Neural progenitor cell (in vitro differentiated cells): ENCODE measurements around the gene MKNK1.

Experiments
- CTCF ChIP-seq: fragments of 200-600 bp; sonication (generic); IDR thresholded peaks from 2 replicates; pipeline ENCODE4 v1.5.1; 2017; ENCODE audit warnings: antibody characterized with exemption, mild to moderate bottlenecking
- EZH2 ChIP-seq: fragments of 200-600 bp; sonication (generic); IDR thresholded peaks from 2 replicates; pipeline ENCODE4 v1.6.1; 2017; ENCODE audit warnings: antibody characterized with exemption, mild to moderate bottlenecking, moderate library complexity

DNA sequence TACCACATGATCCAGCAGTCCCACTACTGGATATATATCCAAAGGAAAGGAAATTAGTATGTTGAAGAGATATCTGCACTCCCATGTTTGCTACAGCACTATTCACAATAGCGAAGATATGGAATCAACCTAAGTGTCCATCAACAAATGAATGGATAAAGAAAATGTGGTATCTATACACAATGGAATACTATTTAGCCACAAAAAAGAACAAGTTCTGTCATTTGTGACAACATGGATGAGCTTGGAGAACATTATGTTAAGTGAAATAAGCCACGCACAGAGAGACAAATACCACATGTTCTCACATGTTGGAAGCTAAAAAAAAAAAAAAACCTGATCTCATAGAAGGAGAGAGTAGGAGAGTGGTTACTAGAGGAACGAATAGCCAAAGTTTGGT lies 46.4 kb upstream of the MKNK1 start:
- TF ChIP-seq CTCF (no peak), EZH2 (no peak)
